GM06990 (cell line): ENCODE measurements around the gene RIMS1.

Experiments used
- DNase-seq: peaks from one replicate; pipeline ENCODE4 v3.0.0-alpha.2; 2011; ENCODE audit not compliant: insufficient read length; ENCODE audit errors: extremely low read depth
- H3K27me3 ChIP-seq: replicated peaks from 2 replicates; pipeline ENCODE4 v1.6.0; 2011; ENCODE audit warnings: low read length; ENCODE audit not compliant: control insufficient read depth, insufficient read depth
- H3K36me3 ChIP-seq: 2 replicates; pipeline ENCODE4 v1.5.1; 2011; ENCODE audit warnings: low read length; ENCODE audit not compliant: control insufficient read depth, insufficient read depth
- H3K4me3 ChIP-seq: replicated peaks from 2 replicates; pipeline ENCODE4 v1.5.1; 2011; ENCODE audit warnings: low read depth, mild to moderate bottlenecking, control low read depth, low read length
- CTCF ChIP-seq: IDR thresholded peaks from 2 replicates; pipeline ENCODE4 v1.5.1; 2011; ENCODE audit warnings: low read length, control low read depth, mild to moderate bottlenecking, inconsistent platforms; ENCODE audit not compliant: insufficient read depth, poor library complexity, severe bottlenecking

The RIMS1 gene

GRCh38 chr6:72022830-72023229, 136.5 kb downstream of the RIMS1 start:
- TF ChIP-seq CTCF, result no peak
- H3K27me3 ChIP-seq, result no peaks in the 10 kb centered on the region

GRCh38 chr6:72031471-72031870, 145.1 kb downstream of the RIMS1 start:
- H3K36me3 ChIP-seq, result no peaks in the 10 kb centered on the region
- no peak for DNase-seq
- H3K4me3 ChIP-seq, result no peak overlapping the region
- no peak for TF ChIP-seq CTCF
- H3K27me3 ChIP-seq, result no peaks in the 10 kb centered on the region

More at GRCh38 chr6:72022830-72023229, 136.5 kb downstream of the RIMS1 start:
- DNase-seq, result no peak
- H3K4me3 ChIP-seq, result no peak overlapping the region
- no peaks in the 10 kb centered on the region for H3K36me3 ChIP-seq

GRCh38 chr6:72032086-72032485, 145.7 kb downstream of the RIMS1 start:
- Histone ChIP-seq H3K36me3 (no peaks in the 10 kb centered on the region), H3K27me3 (no peaks in the 10 kb centered on the region), H3K4me3 (no peak overlapping the region)
- no peak for TF ChIP-seq CTCF
- DNase-seq, result no peak

GRCh38 chr6:72035486-72035885, 149.1 kb downstream of the RIMS1 start:
- Histone ChIP-seq H3K4me3 (no peak overlapping the region), H3K27me3 (no peaks in the 10 kb centered on the region), H3K36me3 (no peaks in the 10 kb centered on the region)
- TF ChIP-seq CTCF, result no peak
- no peak for DNase-seq

GRCh38 chr6:72035966-72036365, 149.6 kb downstream of the RIMS1 start:
- H3K27me3 ChIP-seq, result no peaks in the 10 kb centered on the region
- no peak for TF ChIP-seq CTCF
- DNase-seq, result no peak

GRCh38 chr6:72037006-72037405, 150.7 kb downstream of the RIMS1 start:
- H3K36me3 ChIP-seq, result no peaks in the 10 kb centered on the region
- TF ChIP-seq CTCF, result no peak

More at GRCh38 chr6:72035966-72036365, 149.6 kb downstream of the RIMS1 start:
- Histone ChIP-seq H3K4me3 (no peak overlapping the region), H3K36me3 (no peaks in the 10 kb centered on the region)

More at GRCh38 chr6:72037006-72037405, 150.7 kb downstream of the RIMS1 start:
- Histone ChIP-seq H3K4me3 (no peak overlapping the region), H3K27me3 (no peaks in the 10 kb centered on the region)
- no peak for DNase-seq
